ENCODE results near the gene ING2.
"Not testable (repeated sequence)": the region's sequence is repeated elsewhere in the genome, so short reads cannot be mapped to it uniquely, and the experiment has no call there.

Gene ING2

GRCh38 chr4:183504930-183505610, at the start of gene ING2:
Gene ING2 (plus strand): TSS chr4:183505058. CDS start chr4:183505196, 138 bp downstream.
- Histone ChIP-seq H3K9me3 (ENCODE audit: low read depth, low read length) (no peaks in the 10 kb centered on the region), H3K9ac (ENCODE audit: insufficient read length) (peak within 1 kb of the TSS; percentile 90), H3K4me3 (peak within 1 kb of the TSS; percentile 81), H3K36me3 (ENCODE audit: insufficient read depth, low read length) (peaks cover under 1% of the 10 kb centered on the region; the same call in 1 of the 2 replicates), H3K27ac (peak within 1 kb of the TSS; percentile 91)
- DNase-seq (ENCODE audit: low read depth, low spot score) = no peak
- TF ChIP-seq EZH2 (IDR thresholded peaks at IDR 0.05) = no peak
- no peak for TF ChIP-seq FOXP2 (optimal IDR thresholded peaks at IDR 0.05; ENCODE audit: control extremely low read depth, extremely low read length, insufficient read depth)

- no peak overlapping the region for H3K9ac ChIP-seq (ENCODE audit: insufficient read length)
- H3K4me3 ChIP-seq = no peak overlapping the region
- no peaks in the 10 kb centered on the region for H3K9me3 ChIP-seq (ENCODE audit: low read depth, low read length)
- TF ChIP-seq POLR2AphosphoS5 (IDR thresholded peaks at IDR 0.05; ENCODE audit: borderline replicate concordance, low read depth, low read length) (no peak), EZH2 (IDR thresholded peaks at IDR 0.05) (no peak), FOXP2 (optimal IDR thresholded peaks at IDR 0.05; ENCODE audit: control extremely low read depth, extremely low read length, insufficient read depth) (no peak)
- DNase-seq (ENCODE audit: low read depth, low spot score) = no peak
- H3K36me3 ChIP-seq (ENCODE audit: insufficient read depth, low read length) = peaks cover 11% of the 10 kb centered on the region
- H3K27ac ChIP-seq = no peak overlapping the region
Measured at GRCh38 chr4:183455431-183456195, 49.2 kb upstream of the ING2 start.

GRCh38 chr4:183458005-183458404, 46.9 kb upstream of the ING2 start:
- no peaks in the 10 kb centered on the region for H3K9me3 ChIP-seq (ENCODE audit: low read depth, low read length)
- H3K27ac ChIP-seq = no peak overlapping the region
- H3K36me3 ChIP-seq (ENCODE audit: insufficient read depth, low read length) = no peaks in the 10 kb centered on the region
- TF ChIP-seq EZH2 (IDR thresholded peaks at IDR 0.05) (no peak), POLR2AphosphoS5 (IDR thresholded peaks at IDR 0.05; ENCODE audit: borderline replicate concordance, low read depth, low read length) (no peak), FOXP2 (optimal IDR thresholded peaks at IDR 0.05; ENCODE audit: control extremely low read depth, extremely low read length, insufficient read depth) (no peak)
- H3K9ac ChIP-seq (ENCODE audit: insufficient read length) = no peak overlapping the region
- no peak for DNase-seq (ENCODE audit: low read depth, low spot score)
- H3K4me3 ChIP-seq = no peak overlapping the region

- not testable (repeated sequence) for H3K9me3 ChIP-seq (ENCODE audit: low read depth, low read length); H3K4me3 ChIP-seq; DNase-seq (ENCODE audit: low read depth, low spot score); H3K36me3 ChIP-seq (ENCODE audit: insufficient read depth, low read length); H3K9ac ChIP-seq (ENCODE audit: insufficient read length); H3K27ac ChIP-seq
Measured at GRCh38 chr4:183463903-183464619, 40.8 kb upstream of the ING2 start.

- H3K4me3 ChIP-seq; DNase-seq (ENCODE audit: low read depth, low spot score); H3K36me3 ChIP-seq (ENCODE audit: insufficient read depth, low read length): not testable (repeated sequence)
Measured at GRCh38 chr4:183465879-183466278, 39.0 kb upstream of the ING2 start.

GRCh38 chr4:183467246-183467645, 37.6 kb upstream of the ING2 start:
- Histone ChIP-seq H3K9ac (ENCODE audit: insufficient read length) (no peak overlapping the region), H3K27ac (no peak overlapping the region), H3K36me3 (ENCODE audit: insufficient read depth, low read length) (no peaks in the 10 kb centered on the region), H3K4me3 (no peak overlapping the region), H3K9me3 (ENCODE audit: low read depth, low read length) (no peaks in the 10 kb centered on the region)
- no peak for DNase-seq (ENCODE audit: low read depth, low spot score)
- TF ChIP-seq FOXP2 (optimal IDR thresholded peaks at IDR 0.05; ENCODE audit: control extremely low read depth, extremely low read length, insufficient read depth) = no peak
- no peak for TF ChIP-seq POLR2AphosphoS5 (IDR thresholded peaks at IDR 0.05; ENCODE audit: borderline replicate concordance, low read depth, low read length)
- no peak for TF ChIP-seq EZH2 (IDR thresholded peaks at IDR 0.05)

More at GRCh38 chr4:183465879-183466278, 39.0 kb upstream of the ING2 start:
- H3K9ac ChIP-seq (ENCODE audit: insufficient read length); H3K9me3 ChIP-seq (ENCODE audit: low read depth, low read length); H3K27ac ChIP-seq: not testable (repeated sequence)

GRCh38 chr4:183468210-183469095, 36.4 kb upstream of the ING2 start:
- no peak for DNase-seq (ENCODE audit: low read depth, low spot score)
- no peak for TF ChIP-seq EZH2 (IDR thresholded peaks at IDR 0.05)
- TF ChIP-seq FOXP2 (optimal IDR thresholded peaks at IDR 0.05; ENCODE audit: control extremely low read depth, extremely low read length, insufficient read depth) = no peak
- no peak for TF ChIP-seq POLR2AphosphoS5 (IDR thresholded peaks at IDR 0.05; ENCODE audit: borderline replicate concordance, low read depth, low read length)
- no peak overlapping the region for H3K9ac ChIP-seq (ENCODE audit: insufficient read length)
- H3K27ac ChIP-seq = no peak overlapping the region
- no peaks in the 10 kb centered on the region for H3K9me3 ChIP-seq (ENCODE audit: low read depth, low read length)
- no peak overlapping the region for H3K4me3 ChIP-seq
- H3K36me3 ChIP-seq (ENCODE audit: insufficient read depth, low read length) = no peaks in the 10 kb centered on the region

- H3K4me3 ChIP-seq = no peak overlapping the region
- no peak for DNase-seq (ENCODE audit: low read depth, low spot score)
- no peak for TF ChIP-seq FOXP2 (optimal IDR thresholded peaks at IDR 0.05; ENCODE audit: control extremely low read depth, extremely low read length, insufficient read depth)
- no peak for TF ChIP-seq EZH2 (IDR thresholded peaks at IDR 0.05)
- TF ChIP-seq POLR2AphosphoS5 (IDR thresholded peaks at IDR 0.05; ENCODE audit: borderline replicate concordance, low read depth, low read length) = no peak
- H3K36me3 ChIP-seq (ENCODE audit: insufficient read depth, low read length) = no peaks in the 10 kb centered on the region
- no peak overlapping the region for H3K27ac ChIP-seq
- H3K9ac ChIP-seq (ENCODE audit: insufficient read length) = no peak overlapping the region
- H3K9me3 ChIP-seq (ENCODE audit: low read depth, low read length) = no peaks in the 10 kb centered on the region
Measured at GRCh38 chr4:183469285-183469684, 35.6 kb upstream of the ING2 start.

Data from SK-N-MC (cell line).